ENCODE data around the gene NFKBIE. TPM values are rescaled to one million over a fixed set of nuclear protein-coding genes. Genes with fewer than 3 reads are reported as not detected.

The NFKBIE gene
- total and polyA plus RNA-seq, 2 of the 13 experiments (the other 11 are each of a cell fraction or from before 2014, with no cell fraction given): 6.7 to 14.5 TPM

- no peak for TF ChIP-seq ZFP62 (CRISPR knock-in tag; IDR thresholded peaks at IDR 0.05)
- TF ChIP-seq HNF1B (CRISPR knock-in tag; IDR thresholded peaks at IDR 0.05): 0 out of 2 replicates have a peak, but pooled peaks have one; percentile 9
- peak; percentile 71 for TF ChIP-seq ZNF709 (CRISPR knock-in tag; IDR thresholded peaks at IDR 0.05)
- no peak for TF ChIP-seq ZNF17 (CRISPR knock-in tag; IDR thresholded peaks at IDR 0.05)
- TF ChIP-seq ZNF142 (CRISPR knock-in tag; IDR thresholded peaks at IDR 0.05): peak; percentile 93
- no peak for TF ChIP-seq ZNF816 (CRISPR knock-in tag; IDR thresholded peaks at IDR 0.05; ENCODE audit: borderline replicate concordance)
- TF ChIP-seq HNRNPK (IDR thresholded peaks at IDR 0.05; ENCODE audit: low read depth, low read length, poor library complexity, severe bottlenecking): peak; percentile 87
- peak; percentile 53; the same call in 1 of the 2 replicates for TF ChIP-seq HIC2 (CRISPR knock-in tag; IDR thresholded peaks at IDR 0.05; ENCODE audit: low read depth)
- TF ChIP-seq CSRNP2 (CRISPR knock-in tag; conservative IDR thresholded peaks at IDR 0.05; ENCODE audit: low read depth): no peak
- TF ChIP-seq ZBTB21 (CRISPR knock-in tag; IDR thresholded peaks at IDR 0.05): no peak
- TF ChIP-seq ZBTB7B (CRISPR knock-in tag; IDR thresholded peaks at IDR 0.05): peak; percentile 58
- TF ChIP-seq CEBPB (IDR thresholded peaks at IDR 0.05; ENCODE audit: borderline replicate concordance, low read depth, low read length): no peak
- TF ChIP-seq SMYD3 (CRISPR knock-in tag; IDR thresholded peaks at IDR 0.05): no peak; the same call in 1 of the 2 replicates
- TF ChIP-seq ZBTB25 (CRISPR knock-in tag; IDR thresholded peaks at IDR 0.05): no peak
- no peak for TF ChIP-seq FOSL1 (CRISPR knock-in tag; IDR thresholded peaks at IDR 0.05; ENCODE audit: borderline replicate concordance)
These were observed 41.9 kb downstream of the NFKBIE start, which contains the start of gene SLC29A1 (continued) for GRCh38 chr6:44223319-44224028.

All from HepG2 (cell line).